HepG2 (cell line): ENCODE results near the gene EPB41L1. TPM values are rescaled to one million over a fixed set of nuclear protein-coding genes. Genes with fewer than 3 reads are reported as not detected.
A peak's percentile ranks its signal among the peaks of the same experiment; 100 is the strongest.

ENCODE experiments used
- ATAC-seq: fragments of 200-7000 bp; cut with Tn5 transposase; 3 replicates; pipeline ENCODE4 v1.9.1; 2020; ENCODE audit warnings: mild to moderate bottlenecking, moderate library complexity
- BruUV-seq: library from RNA; stranded (reverse); fragments of 400-500 nt; replicated peaks from 2 replicates; lab custom pipeline; 2021; lab: Mats Ljungman, UMichigan
- CTCF ChIA-PET: fragments of 300-600 bp; formaldehyde crosslinking; extraction: SDS; loops from one replicate; lab custom pipeline; 2021; ENCODE audit warnings: low total read pairs, inconsistent platforms, low intra/inter-chr PET ratio; lab: Yijun Ruan, JAX
- POLR2A ChIA-PET: fragments of 350-600 bp; sonication (Branson Sonifier 250); formaldehyde crosslinking; loops from one replicate; lab custom pipeline; 2020; ENCODE audit warnings: antibody characterized with exemption, inconsistent platforms; lab: Yijun Ruan, JAX
- DNase-seq: peaks from one replicate; pipeline ENCODE4 v3.0.0-alpha.2; 2015; ENCODE audit warnings: low spot score
- FAIRE-seq: peaks from 3 replicates; lab custom pipeline; 2011; peaks lifted over from hg19 to GRCh38; lab: Jason Lieb, UNC
- H2AFZ ChIP-seq: one replicate; pipeline ENCODE4 v1.6.1; 2011; ENCODE audit warnings: low read length, inconsistent platforms
- H3K27ac ChIP-seq: fragments of 300-600 bp; 3 replicates; pipeline ENCODE4 v1.8.0; 2011; ENCODE audit warnings: mixed run types, mild to moderate bottlenecking, mixed read lengths, low read length, inconsistent platforms; ENCODE audit not compliant: insufficient read depth; ENCODE audit errors: extremely low read length
- H3K27me3 ChIP-seq, 2 experiments: fragments of 200-600 bp in 1 of 2; 2 replicates in 1 of 2; 3 replicates in 1 of 2; pipeline versions ENCODE4 v1.6.0 to v1.8.0; 2011; ENCODE audit warnings: low read length in 2 of 2, mild to moderate bottlenecking in 2 of 2, moderate library complexity in 2 of 2, inconsistent platforms in 1 of 2; ENCODE audit not compliant: insufficient read depth in 2 of 2, control insufficient read depth in 1 of 2
- H3K36me3 ChIP-seq, 2 experiments: fragments of 200-600 bp in 1 of 2; replicated peaks in 1 of 2; 2 replicates in 1 of 2; 3 replicates in 1 of 2; pipeline versions ENCODE4 v1.5.1 to v1.8.0; 2011; ENCODE audit warnings: low read length in 2 of 2, inconsistent platforms in 1 of 2; ENCODE audit not compliant: insufficient read depth in 2 of 2, control insufficient read depth in 1 of 2
- H3K4me1 ChIP-seq: 2 replicates; pipeline ENCODE4 v1.5.1; 2012; ENCODE audit warnings: low read length, inconsistent platforms; ENCODE audit not compliant: insufficient read depth
- H3K4me2 ChIP-seq: 2 replicates; pipeline ENCODE4 v1.6.0; 2011; ENCODE audit warnings: low read depth, low read length, inconsistent platforms
- H3K4me3 ChIP-seq, 3 experiments: fragments of 200-600 bp in 1 of 3; sonication (generic), shearing (Covaris generic) in 1 of 3; replicated peaks in 1 of 3; 2 replicates each; pipeline ENCODE4 v1.5.1; 2011 to 2016; ENCODE audit warnings: low read length in 3 of 3, inconsistent platforms in 2 of 3, low read depth in 2 of 3, mild to moderate bottlenecking in 2 of 3, control low read depth in 1 of 3, mixed read lengths in 1 of 3; ENCODE audit not compliant: insufficient read depth in 1 of 3
- H3K79me2 ChIP-seq: one replicate; pipeline ENCODE4 v1.6.1; 2011; ENCODE audit warnings: low read length, inconsistent platforms; ENCODE audit not compliant: insufficient read depth
- H3K9ac ChIP-seq: 2 replicates; pipeline ENCODE4 v1.6.0; 2011; ENCODE audit warnings: mild to moderate bottlenecking, low read depth, low read length, inconsistent platforms; ENCODE audit not compliant: insufficient read depth
- H3K9me3 ChIP-seq: 2 replicates; pipeline ENCODE4 v1.5.1; 2012; ENCODE audit warnings: mild to moderate bottlenecking, low read length
- H4K20me1 ChIP-seq: 2 replicates; pipeline ENCODE4 v1.6.0; 2011; ENCODE audit warnings: inconsistent platforms, mild to moderate bottlenecking, low read length, moderate library complexity; ENCODE audit not compliant: insufficient read depth
- CAMTA2 ChIP-seq: sonication (generic); formaldehyde crosslinking; IDR thresholded peaks from 2 replicates; pipeline ENCODE4 v1.4.0; 2020; ENCODE audit warnings: mild to moderate bottlenecking, missing genetic modification reagents, borderline replicate concordance
- MBD4 ChIP-seq: IDR thresholded peaks from 2 replicates; pipeline ENCODE4 v1.6.1; 2012; ENCODE audit warnings: low read length, inconsistent platforms, borderline replicate concordance
- MEF2D ChIP-seq: sonication (generic); formaldehyde crosslinking; IDR thresholded peaks from 2 replicates; pipeline ENCODE4 v1.5.1; 2020; ENCODE audit warnings: mild to moderate bottlenecking, missing genetic modification reagents
- NKX3-1 ChIP-seq: sonication (generic); formaldehyde crosslinking; IDR thresholded peaks from 2 replicates; pipeline ENCODE4 v1.5.0; 2020; ENCODE audit warnings: missing genetic modification reagents
- NRL ChIP-seq: sonication (generic); formaldehyde crosslinking; IDR thresholded peaks from 2 replicates; pipeline ENCODE4 v1.5.0; 2020; ENCODE audit warnings: missing genetic modification reagents, mild to moderate bottlenecking, moderate library complexity, borderline replicate concordance
- PLRG1 ChIP-seq: fragments of 450-650 bp; conservative IDR thresholded peaks from 2 replicates; pipeline ENCODE4 v1.6.1; 2016
- PRMT3 ChIP-seq: sonication (generic); formaldehyde crosslinking; IDR thresholded peaks from 2 replicates; pipeline ENCODE4 v1.8.1; 2022; ENCODE audit warnings: low read depth, mild to moderate bottlenecking, moderate library complexity, missing genetic modification reagents, borderline replicate concordance
- RXRB ChIP-seq: IDR thresholded peaks from 2 replicates; pipeline ENCODE4 v1.6.1; 2016; ENCODE audit warnings: borderline replicate concordance, missing genetic modification reagents, missing compliant biosample characterization
- ZNF329 ChIP-seq: sonication (generic); formaldehyde crosslinking; IDR thresholded peaks from 2 replicates; pipeline ENCODE4 v1.9.0; 2021; ENCODE audit warnings: low read depth, mild to moderate bottlenecking, missing genetic modification reagents
- ZNF713 ChIP-seq: sonication (generic); formaldehyde crosslinking; IDR thresholded peaks from 2 replicates; pipeline ENCODE4 v1.4.0; 2020; ENCODE audit warnings: mild to moderate bottlenecking, missing genetic modification reagents
- ZNF768 ChIP-seq: sonication (generic); formaldehyde crosslinking; IDR thresholded peaks from 2 replicates; pipeline ENCODE4 v1.4.0; 2020; ENCODE audit warnings: missing genetic modification reagents
- ZNF891 ChIP-seq: sonication (generic); formaldehyde crosslinking; IDR thresholded peaks from 2 replicates; pipeline ENCODE4 v1.5.0; 2020; ENCODE audit warnings: mild to moderate bottlenecking, missing genetic modification reagents
- WGBS: methylation state at CpG from one replicate; pipeline ENCODE4 v1.1.6; 2017; ENCODE audit warnings: low lambda C conversion rate; 5-methylcytosine and 5-hydroxymethylcytosine counted together
- in situ Hi-C: cut with HindIII; loops from 2 replicates; pipeline ENCODE4 v1.10.0; 2017; ENCODE audit warnings: low pct_unique_long_range_greater_than_20kb; ENCODE audit not compliant: extremely low pct_ligation_motif_present
- intact Hi-C: fragments of 100-400 bp; cut with micrococcal nuclease; formaldehyde crosslinking; loops from one replicate; pipeline ENCODE4 v1.10.0; 2022; ENCODE audit not compliant: unreplicated experiment
- polyA plus RNA-seq, 8 experiments: library from polyadenylated mRNA; depleted of rRNA in 3 of 8; stranded (reverse) in 7 of 8; unstranded in 1 of 8; fragments of >200 nt; fragmentation: Illumina TruSeq in 4 of 8; extraction: Trizol in 4 of 8; gene quantifications; 2 replicates each; pipeline versions ENCODE4 v1.2.1 to v1.2.3, GENCODE V29; 2011 to 2016; ENCODE audit warnings: low read depth in 4 of 8, missing spikeins in 1 of 8, mixed read lengths in 1 of 8; ENCODE audit not compliant: insufficient read depth in 1 of 8
- total RNA-seq, 5 experiments: library from RNA; depleted of rRNA; stranded (reverse); fragments of >200 nt; fragmentation: Illumina TruSeq; extraction: Trizol; gene quantifications; 2 replicates each; pipeline ENCODE4 v1.2.3, GENCODE V29; 2016; ENCODE audit warnings: low read depth in 1 of 5

EPB41L1 gene
- total and polyA plus RNA-seq, 2 of the 13 experiments (the other 11 are each of a cell fraction or from before 2014, with no cell fraction given) = 16.7 to 39.0 TPM

GRCh38 chr20:36175475-36175995, 21.0 kb downstream of the EPB41L1 start:
- DNase-seq = no peak
- CTCF ChIA-PET = no interaction called here
- Histone ChIP-seq H3K4me1 (peaks cover 6% of the 10 kb centered on the region; the same call in 1 of the 2 replicates), H2AFZ (no peak overlapping the region), H3K9ac (no peak overlapping the region)
- POLR2A ChIA-PET = no interaction called here
- intact Hi-C loops = no loop called here
- 93% methylated on average over 10 of the region's 10 CpGs for WGBS
- TF ChIP-seq NKX3-1 (no peak), CAMTA2 (CRISPR knock-in tag) (no peak), ZNF329 (no peak), ZNF713 (CRISPR knock-in tag) (no peak), PLRG1 (no peak), RXRB (CRISPR knock-in tag) (no peak), PRMT3 (CRISPR knock-in tag) (no peak), ZNF891 (CRISPR knock-in tag) (no peak)
- TF ChIP-seq, all 625 proteins: peak for 0
- no peak for ATAC-seq
- no peak overlapping the region for H3K4me2 ChIP-seq
- no peak overlapping the region for H3K27ac ChIP-seq
- BruUV-seq = no TSS peak
- H4K20me1 ChIP-seq = no peaks in the 10 kb centered on the region
- H3K27me3 ChIP-seq = no peaks in the 10 kb centered on the region
- no peaks in the 10 kb centered on the region for H3K9me3 ChIP-seq
- peaks cover 23 to 43% of the 10 kb centered on the region in 2 experiments; a peak in 4 of 5 replicates for H3K36me3 ChIP-seq
- no peaks in the 10 kb centered on the region for H3K79me2 ChIP-seq
- FAIRE-seq = no peak
- in situ Hi-C loops = no loop called here
- no peak overlapping the region for H3K4me3 ChIP-seq

GRCh38 chr20:36177716-36178115, 23.2 kb downstream of the EPB41L1 start:
- in situ Hi-C loops = no loop called here
- CTCF ChIA-PET = no interaction called here
- DNase-seq = no peak

More at GRCh38 chr20:36177716-36178115, 23.2 kb downstream of the EPB41L1 start:
- H3K27ac ChIP-seq = no peak overlapping the region
- TF ChIP-seq MBD4 (no peak), ZNF768 (CRISPR knock-in tag) (no peak), NRL (CRISPR knock-in tag) (0 out of 2 replicates have a peak, but pooled peaks have one; percentile 24), MEF2D (CRISPR knock-in tag) (no peak)
- no peak overlapping the region for H3K9ac ChIP-seq
- no peaks in the 10 kb centered on the region for H3K79me2 ChIP-seq
- ATAC-seq = no peak
- H3K4me3 ChIP-seq = no peak overlapping the region
- H3K4me2 ChIP-seq = no peak overlapping the region
- POLR2A ChIA-PET = interaction anchor here (0.6 kb wide), 1 partner anchor 308 kb away, joined by 3 read pairs; no protein-coding TSS in a partner anchor
- H3K36me3 ChIP-seq = peaks cover 23 to 43% of the 10 kb centered on the region in 2 experiments; a peak in 4 of 5 replicates
- H4K20me1 ChIP-seq = no peaks in the 10 kb centered on the region
- no peak overlapping the region for H2AFZ ChIP-seq
- H3K27me3 ChIP-seq = no peaks in the 10 kb centered on the region
- no TSS peak for BruUV-seq
- peaks cover 19% of the 10 kb centered on the region for H3K4me1 ChIP-seq
- no peak for FAIRE-seq
- H3K9me3 ChIP-seq = no peaks in the 10 kb centered on the region
- intact Hi-C loops = no loop called here
- 89% methylated on average over 7 of the region's 7 CpGs for WGBS
